MM.1S (cell line): ENCODE data around the gene PCK1.

Experiments used
- DNase-seq: peaks from one replicate; pipeline ENCODE4 v3.0.0-alpha.2; 2015
- H2AFZ ChIP-seq: fragments of 300-600 bp; sonication (generic); 2 replicates; pipeline ENCODE4 v1.6.0; 2016; ENCODE audit warnings: antibody characterized with exemption, low read length
- H3F3A ChIP-seq: fragments of 300-600 bp; sonication (generic); 2 replicates; pipeline ENCODE4 v1.6.1; 2016; ENCODE audit warnings: mild to moderate bottlenecking, antibody characterized with exemption, low read length, moderate library complexity, mixed read lengths; ENCODE audit not compliant: insufficient read depth
- H3K27ac ChIP-seq: fragments of 300-600 bp; sonication (generic); 2 replicates; pipeline ENCODE4 v1.5.1; 2016; ENCODE audit warnings: mild to moderate bottlenecking, low read length
- H3K27me3 ChIP-seq: fragments of 300-600 bp; sonication (generic); replicated peaks from 2 replicates; pipeline ENCODE4 v1.6.0; 2016; ENCODE audit warnings: low read length; ENCODE audit not compliant: insufficient read depth
- H3K36me3 ChIP-seq: fragments of 300-600 bp; sonication (generic); replicated peaks from 2 replicates; pipeline ENCODE4 v1.6.1; 2016; ENCODE audit warnings: mild to moderate bottlenecking, low read length, mixed read lengths; ENCODE audit not compliant: insufficient read depth
- H3K4me1 ChIP-seq: fragments of 300-600 bp; sonication (generic); 2 replicates; pipeline ENCODE4 v1.6.1; 2016; ENCODE audit warnings: low read length, mixed read lengths
- H3K4me2 ChIP-seq: fragments of 300-600 bp; sonication (generic); 2 replicates; pipeline ENCODE4 v1.6.0; 2016; ENCODE audit warnings: low read depth, low read length
- H3K4me3 ChIP-seq: fragments of 300-600 bp; sonication (generic); 2 replicates; pipeline ENCODE4 v1.5.1; 2016; ENCODE audit warnings: low read length, mixed read lengths
- H3K79me2 ChIP-seq: fragments of 300-600 bp; sonication (generic); 2 replicates; pipeline ENCODE4 v1.6.1; 2016; ENCODE audit warnings: mixed run types, low read length, mixed read lengths
- H3K9ac ChIP-seq: fragments of 300-600 bp; sonication (generic); 2 replicates; pipeline ENCODE4 v1.6.1; 2016; ENCODE audit warnings: low read length, mixed read lengths
- H3K9me2 ChIP-seq: fragments of 300-600 bp; sonication (generic); replicated peaks from 2 replicates; pipeline ENCODE4 v1.6.1; 2016; ENCODE audit warnings: mild to moderate bottlenecking, low read length, mixed read lengths; ENCODE audit not compliant: insufficient read depth
- H3K9me3 ChIP-seq: fragments of 300-600 bp; sonication (generic); replicated peaks from 2 replicates; pipeline ENCODE4 v1.6.1; 2016; ENCODE audit warnings: mild to moderate bottlenecking, low read length, mixed read lengths; ENCODE audit not compliant: insufficient read depth
- H4K20me1 ChIP-seq: fragments of 300-600 bp; sonication (generic); 2 replicates; pipeline ENCODE4 v1.6.1; 2016; ENCODE audit warnings: mild to moderate bottlenecking, low read length, moderate library complexity, mixed read lengths; ENCODE audit not compliant: insufficient read depth
- CTCF ChIP-seq: fragments of 300-600 bp; sonication (generic); IDR thresholded peaks from 2 replicates; pipeline ENCODE4 v1.5.1; 2016; ENCODE audit warnings: antibody characterized with exemption, low read length, mixed read lengths
- EZH2 ChIP-seq: fragments of 300-600 bp; sonication (generic); optimal IDR thresholded peaks from 2 replicates; pipeline ENCODE3; 2017; ENCODE audit warnings: low read depth, mild to moderate bottlenecking, antibody characterized with exemption, low read length, mixed read lengths
- EZH2phosphoT487 ChIP-seq: fragments of 300-600 bp; sonication (generic); IDR thresholded peaks from 2 replicates; pipeline ENCODE4 v1.6.1; 2018; ENCODE audit warnings: antibody characterized with exemption, low read length

Gene PCK1

GRCh38 chr20:57601737-57602136 is 40.8 kb downstream of the PCK1 start:
- no peak overlapping the region for H3K4me2 ChIP-seq
- no peaks in the 10 kb centered on the region for H3F3A ChIP-seq
- H2AFZ ChIP-seq = no peak overlapping the region
- H3K9ac ChIP-seq = no peak overlapping the region
- no peak overlapping the region for H3K4me3 ChIP-seq
- no peak for DNase-seq
- H3K4me1 ChIP-seq = no peaks in the 10 kb centered on the region
- H3K9me2 ChIP-seq = no peaks in the 10 kb centered on the region
- no peak overlapping the region for H3K27ac ChIP-seq
- TF ChIP-seq EZH2 = no peak
- TF ChIP-seq EZH2phosphoT487 = no peak
- no peak for TF ChIP-seq CTCF
- H3K27me3 ChIP-seq = no peaks in the 10 kb centered on the region
- no peaks in the 10 kb centered on the region for H3K9me3 ChIP-seq
- peaks cover 4% of the 10 kb centered on the region; the same call in 1 of the 2 replicates for H3K36me3 ChIP-seq
- H4K20me1 ChIP-seq = no peaks in the 10 kb centered on the region
- H3K79me2 ChIP-seq = no peaks in the 10 kb centered on the region

- Histone ChIP-seq H3K27me3 (no peaks in the 10 kb centered on the region), H2AFZ (no peak overlapping the region), H4K20me1 (no peaks in the 10 kb centered on the region), H3K36me3 (peaks cover 7% of the 10 kb centered on the region; the same call in 1 of the 2 replicates), H3F3A (no peaks in the 10 kb centered on the region), H3K4me3 (no peak overlapping the region), H3K27ac (no peak overlapping the region), H3K79me2 (no peaks in the 10 kb centered on the region), H3K9me2 (no peaks in the 10 kb centered on the region), H3K4me1 (no peaks in the 10 kb centered on the region), H3K9ac (no peak overlapping the region), H3K9me3 (no peaks in the 10 kb centered on the region), H3K4me2 (no peak overlapping the region)
- TF ChIP-seq EZH2 = no peak
- TF ChIP-seq CTCF = no peak
- no peak for TF ChIP-seq EZH2phosphoT487
- DNase-seq = no peak
Observed at GRCh38 chr20:57603120-57603519, 42.2 kb downstream of the PCK1 start.

- Histone ChIP-seq H3K4me2 (no peak overlapping the region), H3K9ac (no peak overlapping the region), H3K27me3 (no peaks in the 10 kb centered on the region), H3K9me2 (no peaks in the 10 kb centered on the region), H3K4me1 (no peaks in the 10 kb centered on the region), H3K9me3 (no peaks in the 10 kb centered on the region), H4K20me1 (no peaks in the 10 kb centered on the region), H3K27ac (no peak overlapping the region), H3K4me3 (no peak overlapping the region), H3K36me3 (peaks cover 7% of the 10 kb centered on the region; the same call in 1 of the 2 replicates), H3K79me2 (no peaks in the 10 kb centered on the region), H3F3A (no peaks in the 10 kb centered on the region), H2AFZ (no peak overlapping the region)
- TF ChIP-seq EZH2 = no peak
- no peak for TF ChIP-seq CTCF
- no peak for TF ChIP-seq EZH2phosphoT487
- DNase-seq = no peak
Observed at GRCh38 chr20:57605045-57605444, 44.1 kb downstream of the PCK1 start.
